Activated T-cell treated with anti-CD3 and anti-CD28 coated beads, Interleukin-2, amount 50 U/mL, for 48 hours (primary cell): ENCODE data around the gene ZNF484.
A peak's percentile ranks its signal among the peaks of the same experiment; 100 is the strongest.
"Not testable (repeated sequence)": the region's sequence is repeated elsewhere in the genome, so short reads cannot be mapped to it uniquely, and the experiment has no call there.

Experiments used
- DNase-seq, 2 experiments: peaks; one replicate each; pipeline ENCODE4 v3.0.0-alpha.2; 2020

ZNF484 gene

GRCh38 chr9:92857236-92857635, 20.6 kb downstream of the ZNF484 start:
- no peak for DNase-seq

- DNase-seq, result no peak
Observed at GRCh38 chr9:92853716-92854115, 24.1 kb downstream of the ZNF484 start.

GRCh38 chr9:92850898-92851297, 26.9 kb downstream of the ZNF484 start:
- DNase-seq, result no peak

- DNase-seq, result not testable (repeated sequence)
Observed at GRCh38 chr9:92848740-92849139, 29.1 kb downstream of the ZNF484 start.

DNA sequence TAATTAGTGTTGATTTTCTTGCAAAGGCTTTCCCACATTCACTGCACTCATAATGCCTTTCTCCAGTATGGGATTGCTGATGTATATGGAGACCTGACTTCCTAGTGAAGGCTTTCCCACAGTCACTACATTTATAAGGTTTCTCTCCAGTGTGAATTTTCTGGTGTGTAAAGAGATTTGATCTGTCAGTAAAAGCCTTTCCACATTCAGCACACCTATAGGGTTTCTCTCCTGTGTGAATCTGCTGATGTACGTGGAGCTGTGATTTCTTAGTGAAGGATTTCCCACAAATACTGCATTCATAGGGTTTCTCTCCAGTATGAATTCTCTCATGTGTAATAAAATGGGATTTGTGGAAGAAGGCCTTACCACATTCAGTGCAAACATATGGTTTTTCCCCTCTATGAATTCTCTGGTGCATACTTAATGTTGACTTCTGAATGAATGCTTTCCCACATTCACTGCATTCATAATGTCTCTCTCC, 31.1 kb downstream of the ZNF484 start:
- no peak for DNase-seq

GRCh38 chr9:92838411-92838810, 39.4 kb downstream of the ZNF484 start:
- DNase-seq, result not testable (repeated sequence)

- no peak for DNase-seq
Observed at GRCh38 chr9:92837191-92837590, 40.6 kb downstream of the ZNF484 start.

DNA sequence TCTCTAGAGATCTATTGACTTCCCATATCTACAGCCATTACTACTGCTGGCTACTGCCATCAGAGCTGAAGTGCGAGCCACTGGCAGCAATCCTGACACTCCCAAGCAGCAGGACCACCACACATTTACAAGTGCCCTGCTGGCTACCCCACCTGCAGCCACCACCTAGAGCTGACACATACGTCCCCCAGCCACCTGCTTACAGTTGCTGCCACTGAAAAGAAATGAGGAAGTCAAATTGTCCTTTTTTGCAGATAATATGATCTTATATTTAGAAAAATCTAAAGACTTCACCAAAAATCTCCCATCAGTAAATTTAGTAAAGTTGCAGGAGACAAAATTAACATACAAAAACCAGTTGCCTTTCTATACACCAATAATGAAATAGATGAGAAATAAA, 48.4 kb downstream of the ZNF484 start:
- DNase-seq, result no peak

DNA sequence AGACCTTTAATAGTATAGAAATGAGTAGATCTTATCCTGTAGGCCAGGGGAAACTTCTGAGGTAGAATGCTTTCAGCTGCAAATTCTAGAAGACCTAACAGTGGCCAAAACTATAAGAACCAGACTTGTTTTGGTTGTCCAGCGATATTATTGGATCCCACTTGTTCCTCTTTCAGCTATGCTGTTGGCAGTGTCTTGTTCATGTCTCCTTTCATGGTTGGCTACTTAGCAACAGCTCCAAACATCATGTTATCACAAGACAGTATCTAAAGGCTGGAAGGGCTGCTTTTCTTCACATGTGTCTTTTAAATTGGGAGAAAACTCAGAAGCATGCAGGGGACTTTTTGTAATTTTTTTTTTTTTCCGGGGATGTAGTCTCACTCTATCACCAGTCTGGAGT, 52.8 kb downstream of the ZNF484 start:
- not testable (repeated sequence) for DNase-seq

DNA sequence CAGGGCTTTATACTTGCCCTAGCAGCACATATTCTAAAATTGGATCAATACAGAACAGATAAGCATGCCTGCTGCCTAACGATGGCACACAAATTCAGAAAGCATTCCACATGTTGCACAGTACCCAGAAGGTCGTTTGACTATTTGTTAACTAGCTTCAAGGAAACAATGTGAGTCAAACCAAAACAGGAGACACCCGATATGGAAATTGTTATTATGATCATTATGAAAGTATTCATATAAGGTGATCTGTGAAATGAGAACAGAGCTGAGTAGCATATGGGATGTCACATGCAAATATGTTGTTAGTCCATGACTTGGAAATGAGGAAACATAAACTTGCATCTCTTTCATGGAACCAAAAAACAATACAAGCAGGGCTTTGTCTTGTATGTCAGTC, 56.9 kb downstream of the ZNF484 start:
- DNase-seq, result no peak

DNA sequence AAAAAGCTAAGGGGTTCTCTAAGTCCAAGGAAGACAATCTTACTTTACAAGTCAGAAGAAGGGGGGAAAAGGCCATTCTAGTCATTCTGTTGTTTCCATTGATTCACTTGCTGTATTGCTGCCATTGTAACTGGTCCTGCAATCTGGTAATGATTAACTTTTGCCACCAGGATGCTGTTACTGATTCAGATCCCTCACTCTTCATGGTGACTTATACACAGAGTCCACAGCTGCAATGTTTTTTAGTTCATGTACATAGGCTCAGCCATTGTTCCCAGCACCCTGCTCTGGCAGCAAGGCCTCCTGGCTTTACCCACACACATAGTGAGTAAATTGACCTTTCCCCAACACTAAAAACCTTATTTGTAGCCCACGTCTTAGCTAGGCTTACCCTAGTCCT, 57.9 kb downstream of the ZNF484 start:
- DNase-seq, result not testable (repeated sequence)

DNA sequence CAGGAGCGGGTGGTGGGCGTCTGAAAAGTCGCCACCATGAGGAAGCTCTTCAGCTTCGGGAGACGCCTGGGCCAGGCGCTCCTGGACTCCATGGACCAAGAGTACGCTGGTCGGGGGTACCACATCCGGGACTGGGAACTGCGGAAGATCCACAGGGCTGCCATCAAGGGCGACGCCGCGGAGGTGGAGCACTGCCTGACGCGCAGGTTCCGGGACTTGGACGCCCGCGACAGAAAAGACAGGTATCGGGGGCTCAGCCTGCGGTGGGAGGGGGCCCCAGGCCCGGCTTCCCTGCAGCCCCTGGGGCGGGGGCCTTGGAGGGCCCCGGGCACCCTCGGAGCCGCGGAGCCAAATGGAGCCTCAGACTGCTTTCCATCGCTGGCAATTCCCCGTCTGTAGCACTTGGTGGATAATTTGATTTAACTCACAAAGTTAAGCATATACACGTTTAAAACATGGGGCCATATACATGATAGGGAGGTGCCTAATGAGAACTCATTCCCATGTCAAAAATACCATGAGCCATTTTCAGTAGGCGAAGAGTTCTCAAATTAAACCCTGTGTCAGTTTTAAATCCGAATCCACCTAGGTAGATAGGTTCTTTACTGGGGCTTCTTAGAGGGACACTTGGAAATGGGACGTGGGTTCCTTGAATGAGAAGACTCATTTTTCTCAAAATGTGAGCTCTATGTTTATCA, 68.1 kb downstream of the ZNF484 start:
- DNase-seq, result peak in 1 of 2 experiments; percentile 35

DNA sequence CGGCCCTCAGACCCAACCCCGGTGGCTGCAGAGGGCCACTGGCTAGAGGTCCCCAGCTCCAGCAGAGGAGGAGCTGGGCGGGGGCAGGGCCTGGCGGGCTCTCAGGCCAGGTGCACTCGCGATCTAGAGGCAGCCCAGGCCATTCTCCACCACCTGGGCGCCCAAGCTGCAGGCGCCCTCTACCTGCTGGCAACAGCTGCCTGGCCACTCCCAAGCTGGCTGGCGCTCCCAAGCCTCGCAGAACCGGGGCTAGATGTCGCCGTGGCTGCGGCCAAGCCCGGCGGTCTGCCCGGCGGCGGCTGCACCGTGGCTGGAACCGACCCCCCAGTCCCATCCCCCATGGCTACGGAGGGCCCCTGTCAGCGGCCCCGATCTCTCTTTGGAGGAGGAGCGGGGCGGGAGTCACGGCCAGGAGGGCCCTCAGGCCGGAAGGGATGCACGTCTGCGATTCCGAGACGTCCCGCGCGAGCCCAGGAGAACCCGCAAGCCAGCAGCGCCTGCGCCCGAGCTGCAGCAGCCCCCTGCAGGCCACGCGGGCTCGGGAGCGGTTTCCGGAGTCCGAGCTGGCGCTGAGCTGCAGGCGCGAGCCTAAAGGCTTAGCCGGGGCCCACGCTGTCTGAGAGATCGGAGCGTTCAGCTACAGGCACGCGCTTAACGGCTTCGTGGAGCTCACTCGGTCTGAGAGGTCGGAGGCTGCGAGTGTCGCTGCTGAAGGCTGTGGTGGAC, 68.9 kb downstream of the ZNF484 start:
- DNase-seq, result peak; percentile 71 to 79

DNA sequence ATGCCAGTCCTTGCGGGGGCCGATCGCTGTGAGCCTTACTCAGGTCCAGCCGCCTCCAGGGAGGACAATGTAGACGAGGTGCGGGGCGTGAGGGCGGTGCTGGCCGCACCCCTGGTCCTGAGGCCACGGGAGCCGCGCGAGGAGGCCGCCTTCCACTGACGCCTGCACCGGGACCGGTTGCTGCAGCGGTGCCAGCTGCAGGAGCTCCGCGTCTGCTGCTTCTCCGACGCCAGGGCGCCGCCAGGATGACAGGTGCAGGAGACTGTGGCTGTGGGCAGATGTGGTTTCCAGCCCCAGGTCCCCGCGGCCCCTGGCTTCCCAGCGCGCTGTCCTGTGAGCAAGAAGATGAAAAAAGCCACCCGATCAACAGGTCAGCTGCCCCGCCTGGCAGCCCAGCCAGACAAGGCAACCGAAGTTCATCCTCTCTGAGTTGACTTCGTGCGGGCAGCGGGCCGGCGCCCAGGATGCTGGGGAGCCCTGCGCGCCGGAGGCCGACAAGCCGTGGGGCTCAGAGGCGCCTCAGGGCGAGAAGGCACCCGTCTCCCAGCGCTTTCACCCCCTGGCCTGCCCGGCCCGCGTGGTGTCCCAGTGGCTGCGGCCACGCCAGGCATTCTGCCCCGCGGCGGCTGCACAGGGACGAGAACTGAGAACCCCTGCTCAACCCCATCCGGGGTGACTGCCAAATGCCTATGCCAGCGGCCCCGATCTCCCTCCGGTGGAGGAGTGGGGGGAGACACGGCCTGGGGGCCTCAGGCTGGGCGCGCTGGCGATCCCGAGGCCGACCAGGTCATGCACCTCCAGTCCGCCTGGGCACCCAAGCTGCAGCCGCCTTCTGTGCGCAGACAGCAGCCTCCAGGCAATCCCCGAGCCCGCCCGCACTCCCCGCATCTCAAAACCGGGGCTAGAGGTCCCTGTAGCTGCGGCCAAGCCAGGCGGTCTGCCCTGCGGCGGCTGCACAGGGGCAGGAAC, 69.8 kb downstream of the ZNF484 start:
- peak; percentile 52 to 61 for DNase-seq

DNA sequence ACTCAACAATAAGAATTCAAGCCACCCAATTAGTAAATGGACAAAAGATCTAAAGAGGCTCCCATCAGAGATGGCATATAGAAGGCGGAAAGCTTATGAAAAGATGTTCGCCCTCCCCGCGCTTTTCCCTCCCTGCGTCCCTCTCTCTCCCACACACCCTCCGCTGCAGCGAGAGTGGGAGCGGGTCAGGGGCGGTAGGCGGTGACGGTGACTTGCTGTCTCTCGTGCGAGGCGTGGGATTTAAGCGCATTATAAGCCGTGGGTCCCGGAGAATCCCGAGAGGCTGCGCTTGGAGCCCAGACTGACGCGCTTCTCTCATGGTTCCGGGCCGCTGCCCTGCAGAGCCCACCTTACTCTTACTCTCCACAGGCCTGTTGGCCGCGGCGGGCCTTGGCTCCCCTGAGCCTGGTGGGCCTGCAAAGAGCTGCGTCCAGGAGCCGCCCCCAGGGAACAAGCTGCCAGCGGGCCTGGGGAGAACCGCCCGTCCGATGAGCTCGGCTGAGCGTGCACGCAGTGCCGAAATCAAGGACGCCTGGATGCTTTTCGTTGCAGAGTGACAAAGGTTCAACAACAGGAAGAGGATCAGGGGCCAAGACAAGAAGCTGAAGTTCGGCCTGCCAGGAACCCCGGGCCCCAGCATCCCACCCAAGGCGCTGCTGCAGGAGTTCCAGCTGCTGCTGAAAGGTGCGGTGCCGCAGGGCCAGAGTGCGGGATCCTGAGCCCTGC, 70.6 kb downstream of the ZNF484 start:
- no peak for DNase-seq

GRCh38 chr9:92804727-92805126, 73.1 kb downstream of the ZNF484 start:
- DNase-seq, result no peak

DNA sequence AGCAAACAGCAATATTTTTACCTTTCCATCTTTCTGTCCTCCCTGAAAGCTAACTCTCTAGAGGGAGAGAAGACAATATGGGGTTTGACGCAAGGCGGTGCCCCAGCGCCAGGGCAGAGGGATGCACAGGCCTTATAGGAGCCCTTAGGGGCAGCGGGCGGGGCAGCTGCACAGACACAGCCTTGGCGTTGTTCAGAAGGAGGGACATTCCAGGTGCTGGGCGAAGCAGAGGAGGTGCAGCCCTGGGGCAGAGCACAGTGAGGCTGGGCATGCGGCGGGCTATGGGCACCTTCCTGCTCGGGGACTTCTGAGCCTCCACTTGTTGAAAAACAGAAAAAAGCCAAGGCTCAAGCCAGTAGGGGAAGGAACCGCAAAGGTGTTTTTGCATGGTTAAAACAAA, 79.5 kb downstream of the ZNF484 start:
- DNase-seq, result no peak

DNA sequence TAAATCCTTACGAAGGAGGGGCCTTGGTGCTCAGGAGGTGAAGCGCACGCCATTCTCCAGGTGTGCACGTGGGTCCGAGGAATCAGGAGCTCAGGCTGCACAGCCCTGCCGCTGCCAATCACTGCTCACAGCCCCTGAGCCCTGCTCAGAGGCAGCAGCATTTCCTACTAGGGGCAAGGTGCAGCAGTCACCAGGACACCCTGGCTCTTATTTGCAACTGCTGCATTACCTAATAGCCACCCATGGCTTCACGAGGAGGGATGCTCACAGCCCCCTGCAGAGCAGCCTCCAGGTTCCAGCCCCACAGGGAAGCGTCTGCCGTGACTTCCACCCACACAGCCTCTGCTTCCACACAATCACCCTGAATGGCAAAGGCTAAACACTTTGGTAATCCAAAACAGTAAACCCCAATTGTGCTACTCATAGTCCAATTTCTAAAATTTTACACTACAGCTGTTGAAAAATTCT, 81.5 kb downstream of the ZNF484 start:
- DNase-seq, result not testable (repeated sequence)

DNA sequence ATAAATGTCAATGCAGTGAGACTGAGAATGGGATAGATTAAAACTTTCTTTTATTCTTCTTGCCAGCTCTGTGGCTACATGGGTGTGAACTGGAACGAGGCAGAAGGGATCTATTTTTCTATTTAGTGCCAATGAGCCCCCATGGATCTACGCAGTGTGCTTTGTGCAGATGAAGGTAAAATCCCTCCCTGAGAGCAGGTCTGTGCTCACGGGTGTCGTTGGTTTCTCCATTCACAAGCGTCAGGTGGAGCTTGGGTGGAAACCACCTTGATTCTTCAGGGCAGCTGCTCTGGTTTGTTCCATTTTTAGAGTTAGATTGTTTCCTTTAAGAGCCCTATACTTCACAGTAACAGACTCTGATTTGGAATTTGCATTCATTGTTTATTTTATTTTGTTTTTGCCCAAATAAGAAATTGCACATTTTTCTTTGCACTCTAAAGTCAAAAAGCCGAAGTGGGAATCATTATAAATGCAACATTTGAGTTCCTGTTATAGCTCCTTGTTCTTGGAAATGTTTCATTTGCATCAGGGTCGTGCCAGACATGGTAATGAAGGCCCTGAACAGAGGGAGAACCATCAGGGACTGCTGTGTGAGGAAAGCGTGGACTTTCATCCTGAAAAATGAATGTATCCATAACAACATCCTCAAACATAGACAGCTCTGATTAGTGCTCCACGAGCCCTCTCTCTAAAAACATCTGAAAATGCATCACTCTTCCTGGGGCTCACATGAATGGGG, 82.1 kb downstream of the ZNF484 start:
- DNase-seq, result no peak
